Ectodermal cell (in vitro differentiated cells): ENCODE measurements around the gene LRRC19.

Experiments used
- H3K27ac ChIP-seq: 2 replicates; pipeline ENCODE4 v1.7.0; 2013; ENCODE audit warnings: mild to moderate bottlenecking, low read depth, low read length; ENCODE audit not compliant: insufficient read depth, poor library complexity, severe bottlenecking
- H3K27me3 ChIP-seq: 2 replicates; pipeline ENCODE4 v1.7.0; 2013; ENCODE audit warnings: mild to moderate bottlenecking, low read length; ENCODE audit not compliant: insufficient read depth, control insufficient read depth, poor library complexity, severe bottlenecking
- H3K36me3 ChIP-seq: one replicate; pipeline ENCODE4 v1.7.0; 2013; ENCODE audit warnings: low read length; ENCODE audit not compliant: control insufficient read depth, insufficient read depth
- H3K4me1 ChIP-seq: one replicate; pipeline ENCODE4 v1.7.0; 2013; ENCODE audit warnings: low read length; ENCODE audit not compliant: control insufficient read depth, insufficient read depth
- H3K4me3 ChIP-seq: 2 replicates; pipeline ENCODE4 v1.7.0; 2013; ENCODE audit warnings: low read depth, low read length, control low read depth; ENCODE audit not compliant: insufficient read depth
- H3K9me3 ChIP-seq: 2 replicates; pipeline ENCODE4 v1.7.0; 2013; ENCODE audit warnings: mild to moderate bottlenecking, low read length, moderate library complexity; ENCODE audit not compliant: control insufficient read depth
- WGBS, 2 experiments: methylation state at CpG; one replicate each; pipeline ENCODE4 v1.1.7; 2013; ENCODE audit warnings: missing lambda C conversion rate in 2 of 2; 5-methylcytosine and 5-hydroxymethylcytosine counted together

Gene LRRC19

DNA sequence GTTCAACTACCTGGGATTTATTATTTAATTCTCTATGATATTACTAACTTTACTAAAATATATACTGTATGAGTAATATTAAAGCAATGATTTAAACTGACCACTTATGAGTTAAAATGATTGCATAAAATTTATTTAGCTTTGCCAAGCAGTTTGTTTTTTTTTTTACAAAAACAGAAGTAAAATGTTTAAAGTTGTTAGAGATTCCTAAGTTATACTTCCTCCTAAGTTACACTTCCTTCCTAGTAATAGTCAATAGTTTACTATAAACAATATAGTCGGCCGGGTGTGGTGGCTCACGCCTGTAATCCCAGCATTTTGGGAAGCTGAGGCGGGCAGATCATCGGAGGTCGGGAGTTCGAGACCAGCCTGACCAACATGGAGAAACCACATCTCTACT is 23.7 kb upstream of the LRRC19 start:
- H3K27ac ChIP-seq, result no peak overlapping the region
- H3K27me3 ChIP-seq, result no peaks in the 10 kb centered on the region
- no peaks in the 10 kb centered on the region for H3K4me1 ChIP-seq
- H3K9me3 ChIP-seq, result no peaks in the 10 kb centered on the region
- 90 to 95% methylated on average over 7 of the region's 7 CpGs for WGBS, 2 experiments
- no peak overlapping the region for H3K4me3 ChIP-seq
- H3K36me3 ChIP-seq, result peaks cover 9% of the 10 kb centered on the region

DNA sequence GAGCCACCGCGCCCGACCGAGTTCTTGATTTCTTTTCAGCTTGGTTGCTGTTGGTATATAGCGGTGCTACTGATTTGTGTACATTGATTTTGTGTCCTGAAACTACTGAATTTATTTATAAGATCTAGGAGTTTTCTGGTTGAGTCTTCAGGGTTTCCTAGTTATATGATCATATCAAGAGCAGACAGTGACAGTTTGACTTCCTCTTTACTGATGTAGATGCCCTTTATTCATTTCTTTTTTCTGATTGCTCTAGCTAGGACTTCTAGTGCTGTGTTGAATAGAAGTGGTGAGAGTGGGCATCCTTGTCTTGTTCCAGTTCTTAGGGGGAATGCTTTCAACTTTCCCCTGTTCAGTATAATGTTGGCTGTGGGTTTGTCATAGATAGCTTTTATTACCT is 17.4 kb upstream of the LRRC19 start:
- Histone ChIP-seq H3K36me3 (peaks cover 16% of the 10 kb centered on the region), H3K4me3 (no peak overlapping the region), H3K4me1 (no peaks in the 10 kb centered on the region), H3K9me3 (no peaks in the 10 kb centered on the region), H3K27ac (no peak overlapping the region), H3K27me3 (no peaks in the 10 kb centered on the region)
- 83% methylated on average over 5 of the region's 5 CpGs for WGBS, 2 experiments

DNA sequence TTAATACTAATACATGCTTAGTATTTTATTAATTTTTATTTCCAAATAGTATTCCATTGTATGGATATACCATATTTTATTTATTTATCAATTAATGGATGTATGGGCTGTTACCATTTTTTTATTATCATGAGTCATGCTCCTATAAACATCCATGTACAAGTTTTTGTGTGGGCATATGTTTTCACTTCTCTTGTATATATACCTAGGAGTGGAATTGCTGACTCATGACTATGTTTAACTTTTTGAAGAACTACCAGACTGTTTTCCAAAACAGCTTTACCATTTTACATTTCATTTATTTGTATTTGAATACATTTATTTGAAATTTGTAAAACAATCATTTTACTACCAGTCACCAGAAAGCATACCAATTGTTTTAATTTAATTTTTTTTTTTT is 14.1 kb upstream of the LRRC19 start:
- Histone ChIP-seq H3K9me3 (no peaks in the 10 kb centered on the region), H3K36me3 (peaks cover 10% of the 10 kb centered on the region), H3K4me3 (no peak overlapping the region), H3K4me1 (no peaks in the 10 kb centered on the region), H3K27me3 (no peaks in the 10 kb centered on the region), H3K27ac (no peak overlapping the region)

DNA sequence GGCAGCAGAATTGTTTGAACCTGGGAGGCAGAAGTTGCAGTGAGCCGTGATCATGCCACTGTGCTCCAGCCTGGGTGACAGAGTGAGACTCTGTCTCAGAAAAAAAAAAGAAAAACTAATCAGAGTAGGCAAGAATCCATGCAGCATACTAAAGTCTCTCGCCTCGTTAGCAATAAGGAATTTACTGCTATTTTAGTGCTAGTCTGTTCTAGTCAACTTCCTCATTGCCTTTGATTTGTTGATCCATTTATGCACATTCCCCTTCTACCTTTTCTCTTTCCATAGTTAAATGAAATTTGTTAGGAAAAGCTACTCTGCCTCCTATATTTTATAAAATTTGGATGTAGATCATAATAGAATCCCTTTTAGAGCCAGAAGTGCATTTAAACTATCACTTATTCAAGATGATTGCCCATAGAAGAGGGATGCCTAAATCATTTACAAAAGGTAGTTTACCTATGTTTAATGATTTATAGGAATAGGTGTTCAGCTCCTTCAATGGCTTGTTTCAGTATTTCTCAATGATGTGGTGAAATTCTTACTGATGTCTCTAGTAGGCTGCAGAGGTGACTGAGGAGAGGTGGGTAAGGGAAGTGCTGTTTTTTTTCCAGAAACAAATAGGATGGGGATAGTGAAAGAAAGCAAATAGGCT is 1.9 kb downstream of the LRRC19 start:
- WGBS, 2 experiments, result 91 to 94% methylated on average over 3 of the region's 3 CpGs
- no peaks in the 10 kb centered on the region for H3K9me3 ChIP-seq
- no peaks in the 10 kb centered on the region for H3K4me1 ChIP-seq
- H3K27ac ChIP-seq, result no peak overlapping the region
- H3K4me3 ChIP-seq, result no peak overlapping the region
- no peaks in the 10 kb centered on the region for H3K36me3 ChIP-seq
- no peaks in the 10 kb centered on the region for H3K27me3 ChIP-seq

DNA sequence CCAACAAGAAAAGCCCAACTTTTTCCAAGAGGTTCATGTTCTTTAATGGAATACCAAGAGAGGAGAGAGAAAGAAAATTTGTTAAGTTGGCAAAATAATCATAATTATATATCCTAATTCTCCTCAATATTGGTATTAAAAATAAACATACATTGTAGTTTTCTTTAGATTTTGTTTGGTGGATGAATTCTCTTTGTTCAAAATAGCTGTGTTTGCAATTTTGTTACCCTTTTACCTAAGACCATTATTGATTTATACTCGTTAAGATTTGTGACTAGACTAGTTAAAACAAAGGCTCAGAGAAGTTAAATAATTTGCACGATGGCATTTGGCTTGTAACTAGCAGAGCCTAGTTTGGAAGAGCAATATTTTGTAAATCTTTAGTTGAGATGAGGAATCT is 9.7 kb downstream of the LRRC19 start:
- no peaks in the 10 kb centered on the region for H3K36me3 ChIP-seq
- no peaks in the 10 kb centered on the region for H3K9me3 ChIP-seq
- H3K27ac ChIP-seq, result no peak overlapping the region
- H3K27me3 ChIP-seq, result no peaks in the 10 kb centered on the region
- WGBS, 2 experiments, result 83 to 100% methylated on average over 2 of the region's 2 CpGs
- H3K4me3 ChIP-seq, result no peak overlapping the region
- H3K4me1 ChIP-seq, result no peaks in the 10 kb centered on the region

DNA sequence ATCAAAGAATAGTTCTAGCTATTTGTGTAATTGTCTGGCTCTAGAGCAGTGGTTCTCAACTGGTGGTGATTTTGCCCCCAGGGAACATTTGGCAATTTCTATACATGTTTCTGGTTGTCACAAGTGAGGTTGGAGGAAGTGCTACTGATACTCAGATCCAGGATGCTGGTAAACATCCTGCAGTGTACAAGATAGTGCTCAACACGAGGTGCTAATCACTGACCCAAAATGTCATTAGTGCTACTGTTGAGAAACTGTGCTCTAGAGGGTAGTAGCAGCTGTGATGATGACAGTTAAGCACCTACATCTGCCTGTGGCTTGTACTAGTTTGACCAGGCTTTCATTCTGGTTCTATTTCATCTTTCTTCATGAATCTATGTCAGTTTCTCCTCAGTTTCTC is 22.1 kb downstream of the LRRC19 start:
- WGBS, 2 experiments, result 93% methylated on average over 1 of the region's 1 CpG
- Histone ChIP-seq H3K9me3 (no peaks in the 10 kb centered on the region), H3K27me3 (no peaks in the 10 kb centered on the region), H3K4me3 (no peak overlapping the region), H3K36me3 (no peaks in the 10 kb centered on the region), H3K27ac (no peak overlapping the region), H3K4me1 (no peaks in the 10 kb centered on the region)

DNA sequence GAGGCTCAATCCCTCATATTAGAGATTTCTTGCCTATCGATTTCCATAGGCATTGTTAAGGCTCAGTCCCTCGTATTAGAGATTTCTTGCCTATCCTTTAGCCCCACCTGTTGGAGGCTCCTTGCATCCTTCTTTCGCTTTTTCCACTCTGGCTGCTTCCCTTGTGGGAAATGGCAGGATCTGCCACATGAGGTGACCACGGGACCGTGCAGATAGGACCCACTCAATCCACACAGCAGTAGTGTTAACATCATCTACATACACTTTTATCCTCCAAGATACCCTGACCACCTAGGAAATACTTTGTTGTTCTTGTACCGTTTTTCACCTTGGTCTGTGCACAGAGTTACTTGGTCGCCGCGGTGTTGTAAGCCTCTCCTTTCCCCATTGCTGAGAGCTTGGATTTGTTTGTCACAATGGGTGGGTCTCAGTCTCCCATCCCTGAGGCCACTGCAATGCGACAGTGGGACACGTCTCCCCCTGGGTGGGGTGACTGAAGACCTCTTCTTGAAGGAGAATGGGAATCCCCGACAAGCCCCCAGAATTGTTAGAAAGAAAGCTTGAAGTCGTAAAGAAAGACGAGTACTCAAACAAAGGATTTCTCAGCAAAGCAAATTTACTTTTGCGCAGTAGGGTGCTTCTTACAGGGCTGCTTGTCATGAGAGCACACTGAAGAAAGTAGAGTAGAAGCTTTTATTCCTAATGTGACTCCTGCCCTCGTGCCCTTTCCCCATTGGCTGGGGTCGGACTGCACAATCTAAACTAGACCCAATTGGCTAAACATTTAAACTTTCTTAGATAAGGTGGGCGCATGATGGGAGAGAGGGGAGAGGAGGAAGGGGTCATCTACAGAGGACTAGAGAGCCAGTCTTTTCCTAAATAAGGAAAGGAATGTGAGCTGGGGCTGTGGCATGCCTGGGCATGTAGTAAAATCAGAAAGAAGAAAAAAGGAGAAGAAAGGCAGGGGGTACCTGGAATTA is 29.5 kb downstream of the LRRC19 start:
- WGBS, 2 experiments, result 92 to 94% methylated on average over 18 of the region's 18 CpGs
- no peaks in the 10 kb centered on the region for H3K4me1 ChIP-seq
- no peaks in the 10 kb centered on the region for H3K27me3 ChIP-seq
- H3K9me3 ChIP-seq, result no peaks in the 10 kb centered on the region
- H3K36me3 ChIP-seq, result peaks cover 11% of the 10 kb centered on the region
- peak overlapping the region; percentile 50 for H3K27ac ChIP-seq
- H3K4me3 ChIP-seq, result no peak overlapping the region

DNA sequence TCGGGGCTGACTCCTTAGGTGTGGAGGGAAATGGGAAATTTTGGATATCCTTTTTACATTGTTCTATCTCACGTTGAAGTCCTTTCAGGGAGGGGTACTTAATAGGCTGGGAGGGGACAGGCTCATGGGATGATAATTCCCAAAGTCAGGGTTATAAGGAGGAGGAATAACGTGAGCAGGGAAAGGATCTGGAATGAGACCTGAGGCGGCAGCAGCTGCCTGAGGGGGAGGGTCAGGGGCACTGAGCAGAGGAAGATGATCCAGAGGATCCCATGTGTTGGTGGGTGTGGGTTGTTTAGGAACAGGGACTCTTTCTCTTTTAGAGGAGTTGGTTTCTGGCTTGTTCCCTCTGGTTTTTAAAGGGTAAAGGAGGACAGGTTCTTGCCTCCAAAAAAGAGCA is 30.5 kb downstream of the LRRC19 start:
- Histone ChIP-seq H3K36me3 (peaks cover 11% of the 10 kb centered on the region), H3K4me3 (no peak overlapping the region), H3K27ac (no peak overlapping the region), H3K4me1 (no peaks in the 10 kb centered on the region), H3K27me3 (no peaks in the 10 kb centered on the region), H3K9me3 (no peaks in the 10 kb centered on the region)
- 84 to 85% methylated on average over 4 of the region's 4 CpGs for WGBS, 2 experiments

DNA sequence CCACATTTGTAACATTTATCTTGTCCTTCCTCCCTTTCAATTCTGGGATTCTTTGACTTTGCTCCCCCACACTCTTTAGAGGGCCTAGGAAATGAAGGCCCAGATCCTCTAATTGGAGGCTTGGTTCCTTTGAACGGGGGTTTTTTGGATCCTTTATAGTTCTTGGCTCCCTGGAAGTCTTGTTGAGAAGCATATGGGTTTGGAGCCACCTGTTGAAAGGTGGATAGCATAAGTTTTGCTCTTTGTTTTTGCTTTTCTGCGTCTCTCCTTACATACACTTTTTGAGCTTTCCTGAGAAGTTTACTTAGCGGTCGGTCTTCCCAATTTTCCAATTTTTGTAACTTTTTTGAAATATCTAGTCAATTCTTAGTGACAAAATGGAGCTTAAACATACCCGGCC is 31.5 kb downstream of the LRRC19 start:
- H3K36me3 ChIP-seq, result peaks cover 11% of the 10 kb centered on the region
- H3K27me3 ChIP-seq, result no peaks in the 10 kb centered on the region
- H3K27ac ChIP-seq, result no peak overlapping the region
- H3K9me3 ChIP-seq, result no peaks in the 10 kb centered on the region
- H3K4me1 ChIP-seq, result no peaks in the 10 kb centered on the region
- H3K4me3 ChIP-seq, result no peak overlapping the region
- 89 to 95% methylated on average over 4 to 5 of the region's 5 CpGs for WGBS, 2 experiments

DNA sequence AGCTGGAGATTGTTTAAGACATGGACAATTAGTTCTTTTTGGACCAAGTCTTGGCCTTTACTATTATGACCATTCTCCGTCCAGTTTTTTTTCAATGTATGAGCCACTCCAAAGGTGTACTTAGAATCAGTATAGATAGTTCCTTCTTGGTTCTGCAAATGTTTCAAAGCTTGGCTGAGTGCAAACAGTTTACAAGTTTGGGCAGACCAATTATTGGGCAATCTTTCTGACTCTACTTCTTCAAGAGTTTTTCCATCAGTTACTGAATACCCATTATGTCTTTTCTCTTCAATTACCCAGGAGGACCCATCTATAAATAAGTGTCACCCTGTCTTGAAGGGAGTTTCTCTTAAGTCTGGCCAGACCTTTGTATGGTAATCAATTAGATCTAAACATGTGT is 33.8 kb downstream of the LRRC19 start:
- no peak overlapping the region for H3K4me3 ChIP-seq
- peaks cover 11% of the 10 kb centered on the region for H3K36me3 ChIP-seq
- no peaks in the 10 kb centered on the region for H3K9me3 ChIP-seq
- no peaks in the 10 kb centered on the region for H3K4me1 ChIP-seq
- H3K27ac ChIP-seq, result no peak overlapping the region
- 97 to 100% methylated on average over 1 of the region's 1 CpG for WGBS, 2 experiments
- H3K27me3 ChIP-seq, result no peaks in the 10 kb centered on the region
